IPS-18c (cell line): Measurements from ENCODE around the gene CPNE6.
A peak's percentile ranks its signal among the peaks of the same experiment; 100 is the strongest.
"Not testable (repeated sequence)": the region's sequence is repeated elsewhere in the genome, so short reads cannot be mapped to it uniquely, and the experiment has no call there.

Source experiments
- H3K4me3 ChIP-seq: 2 replicates; pipeline ENCODE4 v1.7.0; 2013; ENCODE audit warnings: low read depth, mild to moderate bottlenecking, low read length, moderate library complexity; ENCODE audit not compliant: insufficient read depth
- H3K9me3 ChIP-seq: one replicate; pipeline ENCODE4 v1.6.1; 2013; ENCODE audit warnings: mild to moderate bottlenecking, low read length, moderate library complexity; ENCODE audit not compliant: control insufficient read depth, insufficient read depth

Gene CPNE6

DNA sequence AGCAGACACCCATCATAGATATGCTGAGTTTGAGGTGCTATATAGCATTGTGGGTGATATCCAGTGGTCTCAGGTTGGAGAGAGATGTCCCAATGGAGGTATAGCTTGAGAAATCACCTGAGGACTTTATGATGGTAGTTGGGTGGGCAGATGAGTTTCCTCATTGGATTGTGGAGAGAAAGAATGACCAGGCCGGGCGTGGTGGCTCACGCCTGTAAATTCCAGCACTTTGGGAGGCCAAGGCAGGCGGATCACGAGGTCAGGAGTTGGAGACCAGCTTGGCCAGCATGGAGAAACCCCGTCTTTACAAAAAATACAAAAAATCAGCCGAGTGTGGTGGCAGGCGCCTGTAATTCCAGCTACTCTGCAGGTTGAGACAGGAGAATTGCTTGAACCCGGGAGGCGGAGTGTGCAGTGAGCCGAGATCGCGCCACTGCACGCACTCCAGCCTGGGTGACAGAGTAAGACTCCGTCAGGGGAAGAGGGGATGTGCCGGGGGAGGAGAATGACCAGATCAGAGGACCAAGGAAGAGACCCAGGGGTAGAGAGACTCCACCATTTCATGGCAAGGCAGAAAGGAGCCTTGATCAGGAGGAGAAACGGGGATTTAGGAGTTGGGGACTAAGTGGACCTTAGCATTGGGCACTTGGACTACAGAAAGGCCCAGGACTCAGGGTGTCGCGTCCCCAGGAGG lies 22.0 kb downstream of the CPNE6 start:
- Histone ChIP-seq H3K4me3 (peak overlapping the region; percentile 9; the same call in 1 of the 2 replicates), H3K9me3 (no peaks in the 10 kb centered on the region)

DNA sequence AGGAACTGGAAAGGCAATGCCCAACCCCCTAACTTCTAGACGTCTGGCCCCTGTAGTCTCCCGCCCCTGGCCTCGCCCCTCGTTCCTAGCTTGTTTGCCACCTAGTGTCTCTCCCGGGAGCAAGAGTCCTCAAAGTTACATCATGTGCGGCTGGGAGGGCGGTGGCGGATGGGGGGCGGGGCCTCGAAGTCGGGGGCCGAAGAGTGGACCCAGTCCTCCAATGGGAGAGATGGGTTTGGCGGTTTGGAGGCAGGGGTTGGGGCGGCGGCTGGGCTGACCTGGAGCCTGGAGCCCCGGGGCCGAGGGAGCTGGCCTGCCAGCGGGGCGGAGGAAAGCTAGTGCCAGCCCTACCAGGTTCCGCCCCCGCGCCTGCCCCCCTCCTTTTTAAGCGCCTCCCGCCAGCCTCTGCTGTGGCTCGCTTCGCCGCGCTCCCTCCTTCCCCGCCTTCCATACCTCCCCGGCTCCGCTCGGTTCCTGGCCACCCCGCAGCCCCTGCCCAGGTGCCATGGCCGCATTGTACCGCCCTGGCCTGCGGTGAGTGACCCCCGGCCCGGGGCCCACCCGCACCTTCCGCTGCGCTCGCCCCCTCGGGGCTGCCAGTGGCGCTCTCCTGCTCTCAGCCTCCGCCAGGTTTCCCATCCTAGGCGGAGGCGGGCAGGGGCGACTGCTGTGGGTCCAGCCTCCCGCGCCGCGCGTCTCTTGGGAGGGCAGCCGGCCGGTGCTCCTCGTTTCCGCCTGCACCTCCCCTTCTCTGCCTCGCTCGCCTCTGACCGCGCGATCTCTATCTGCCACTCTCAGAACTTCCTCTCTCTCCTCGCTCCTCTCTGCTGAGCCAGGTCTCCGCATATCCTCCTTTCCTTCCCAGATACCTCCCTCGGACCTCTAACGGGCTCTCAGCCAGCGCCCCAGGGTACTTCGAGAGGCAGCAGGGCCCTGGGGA lies 22.8 kb downstream of the CPNE6 start, which contains the start of gene PCK2:
TSS of gene PCK2 (plus strand) at position 411 of the 940 bp plus-strand sequence. CDS start at position 506, 95 bp downstream.
- H3K4me3 ChIP-seq, result peak within 1 kb of the TSS; percentile 85
- no peaks in the 10 kb centered on the region for H3K9me3 ChIP-seq

DNA sequence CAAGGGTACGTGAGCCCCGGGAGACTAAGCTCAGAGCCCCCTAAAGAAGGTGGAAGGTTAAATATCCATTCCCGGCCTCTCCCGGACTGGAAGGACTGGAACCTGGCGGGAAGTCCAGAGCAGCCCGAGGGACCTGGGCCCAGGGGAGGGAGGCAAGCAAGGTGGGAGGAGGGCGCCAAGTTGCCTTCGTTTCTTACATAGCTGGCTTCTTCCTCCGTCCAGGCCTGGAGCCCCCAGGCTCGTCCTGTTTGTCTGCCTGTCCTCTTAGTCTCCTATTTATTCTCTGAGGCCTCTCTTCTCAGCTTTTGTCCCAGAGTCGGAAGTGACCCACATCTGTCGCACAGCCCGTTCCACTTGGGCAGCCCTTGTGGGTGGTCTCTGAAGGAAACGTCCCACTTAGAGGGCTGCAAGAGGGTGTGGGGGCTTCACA lies 23.5 kb downstream of the CPNE6 start:
- Histone ChIP-seq H3K4me3 (peak overlapping the region; percentile 85), H3K9me3 (no peaks in the 10 kb centered on the region)

DNA sequence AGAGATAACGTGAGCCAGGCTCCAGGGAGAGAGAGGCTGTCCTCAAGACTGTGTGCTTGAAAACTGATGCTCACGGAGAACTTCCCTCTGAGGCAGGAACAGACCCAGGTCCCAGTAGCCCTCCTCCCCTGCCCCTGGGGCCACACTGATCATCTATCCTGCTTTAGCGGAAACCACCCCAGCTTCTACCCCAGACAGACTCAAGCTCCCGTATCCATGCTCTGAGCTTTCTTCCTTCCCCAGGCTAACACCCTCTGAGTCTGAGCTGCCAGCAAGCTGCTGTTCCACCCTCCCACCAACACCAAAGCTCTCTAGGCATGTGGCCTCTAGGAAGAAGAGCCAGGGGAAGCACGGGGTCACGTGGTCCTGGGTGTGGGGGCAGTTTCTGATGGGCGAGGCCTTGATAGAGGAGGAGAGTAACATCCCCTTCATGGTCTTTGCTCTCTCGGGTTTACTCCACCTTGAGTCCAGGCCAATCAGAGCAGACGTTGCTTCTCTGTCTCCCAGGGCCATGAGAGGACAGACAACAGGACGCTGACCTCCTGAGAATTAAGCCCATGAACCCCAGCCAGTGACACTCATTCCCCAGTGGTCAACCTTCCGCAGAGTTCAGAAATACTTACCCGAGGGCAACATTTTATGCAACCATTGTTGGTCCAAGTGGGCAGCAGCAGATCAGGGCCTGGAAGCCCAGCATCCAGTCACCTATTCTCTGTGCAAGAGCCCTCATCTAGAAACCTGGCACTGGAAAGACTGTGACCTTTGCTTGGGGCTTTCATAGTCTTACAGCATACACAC lies 24.1 kb downstream of the CPNE6 start:
- Histone ChIP-seq H3K9me3 (no peaks in the 10 kb centered on the region), H3K4me3 (peak overlapping the region; percentile 85)

DNA sequence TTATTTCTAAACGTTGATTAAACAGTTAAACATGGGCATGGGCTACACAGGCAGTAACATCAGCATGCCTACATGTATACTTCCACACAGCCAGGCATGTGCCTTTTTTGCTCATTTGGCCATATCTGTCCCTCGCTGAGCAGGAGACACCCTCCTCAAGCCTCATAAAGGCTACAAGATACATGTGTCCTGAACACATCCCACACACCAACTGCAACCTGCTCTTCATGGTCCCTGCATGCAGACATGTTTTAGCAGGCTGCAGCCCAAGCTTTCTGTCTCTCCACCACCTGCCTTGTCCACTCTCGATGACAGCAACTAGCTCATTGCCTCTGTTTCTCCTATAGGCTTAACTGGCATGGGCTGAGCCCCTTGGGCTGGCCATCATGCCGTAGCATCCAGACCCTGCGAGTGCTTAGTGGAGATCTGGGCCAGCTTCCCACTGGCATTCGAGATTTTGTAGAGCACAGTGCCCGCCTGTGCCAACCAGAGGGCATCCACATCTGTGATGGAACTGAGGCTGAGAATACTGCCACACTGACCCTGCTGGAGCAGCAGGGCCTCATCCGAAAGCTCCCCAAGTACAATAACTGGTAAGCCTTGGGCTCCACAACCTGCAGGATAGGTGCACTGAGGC lies 25.3 kb downstream of the CPNE6 start:
- H3K9me3 ChIP-seq, result no peaks in the 10 kb centered on the region
- H3K4me3 ChIP-seq, result no peak overlapping the region

DNA sequence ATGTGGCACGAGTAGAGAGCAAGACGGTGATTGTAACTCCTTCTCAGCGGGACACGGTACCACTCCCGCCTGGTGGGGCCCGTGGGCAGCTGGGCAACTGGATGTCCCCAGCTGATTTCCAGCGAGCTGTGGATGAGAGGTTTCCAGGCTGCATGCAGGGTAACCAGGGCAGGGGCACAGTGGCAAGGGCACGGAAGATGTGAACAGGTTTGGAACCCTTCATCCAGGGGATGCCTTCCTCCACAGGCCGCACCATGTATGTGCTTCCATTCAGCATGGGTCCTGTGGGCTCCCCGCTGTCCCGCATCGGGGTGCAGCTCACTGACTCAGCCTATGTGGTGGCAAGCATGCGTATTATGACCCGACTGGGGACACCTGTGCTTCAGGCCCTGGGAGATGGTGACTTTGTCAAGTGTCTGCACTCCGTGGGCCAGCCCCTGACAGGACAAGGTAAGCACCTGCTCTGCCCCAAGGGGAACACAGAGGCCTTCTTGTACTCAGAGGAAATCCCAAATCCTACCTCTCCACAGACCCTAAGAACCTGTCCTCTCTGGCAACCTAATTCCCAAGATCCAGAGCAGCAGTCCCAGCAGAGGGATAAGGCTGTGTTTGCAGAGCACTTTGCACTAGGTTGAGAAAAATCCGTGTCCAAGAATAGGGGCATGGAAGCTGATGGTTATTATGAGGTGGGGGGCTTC lies 27.0 kb downstream of the CPNE6 start:
- H3K4me3 ChIP-seq, result no peak overlapping the region
- no peaks in the 10 kb centered on the region for H3K9me3 ChIP-seq

DNA sequence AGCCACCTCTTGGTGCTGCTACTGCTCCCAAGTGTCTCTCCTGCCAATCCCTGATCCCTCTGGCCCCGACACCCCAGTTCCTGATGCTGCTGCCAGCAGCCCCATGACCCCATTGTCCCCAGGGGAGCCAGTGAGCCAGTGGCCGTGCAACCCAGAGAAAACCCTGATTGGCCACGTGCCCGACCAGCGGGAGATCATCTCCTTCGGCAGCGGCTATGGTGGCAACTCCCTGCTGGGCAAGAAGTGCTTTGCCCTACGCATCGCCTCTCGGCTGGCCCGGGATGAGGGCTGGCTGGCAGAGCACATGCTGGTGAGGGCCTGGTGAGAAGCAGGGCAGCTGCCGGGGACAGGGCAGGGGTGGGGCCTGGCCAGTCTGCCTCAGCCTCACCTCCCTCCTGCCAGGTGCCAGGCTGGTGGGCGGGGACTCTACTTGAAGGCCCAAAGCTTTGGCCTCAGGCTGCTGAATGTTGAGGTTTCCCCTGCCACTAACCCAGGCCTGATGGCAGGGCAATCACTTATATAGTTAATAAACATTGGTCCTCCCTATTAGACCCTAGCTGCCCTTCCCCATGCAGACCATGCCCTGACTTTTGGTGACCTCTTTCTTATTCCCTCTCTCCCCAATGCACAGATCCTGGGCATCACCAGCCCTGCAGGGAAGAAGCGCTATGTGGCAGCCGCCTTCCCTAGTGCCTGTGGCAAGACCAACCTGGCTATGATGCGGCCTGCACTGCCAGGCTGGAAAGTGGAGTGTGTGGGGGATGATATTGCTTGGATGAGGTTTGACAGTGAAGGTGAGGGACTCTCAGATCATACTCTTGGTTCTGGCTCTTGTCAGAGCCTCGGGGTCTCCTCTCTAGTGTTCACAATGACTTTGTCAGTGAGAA lies 27.8 kb downstream of the CPNE6 start:
- Histone ChIP-seq H3K9me3 (no peaks in the 10 kb centered on the region), H3K4me3 (no peak overlapping the region)

DNA sequence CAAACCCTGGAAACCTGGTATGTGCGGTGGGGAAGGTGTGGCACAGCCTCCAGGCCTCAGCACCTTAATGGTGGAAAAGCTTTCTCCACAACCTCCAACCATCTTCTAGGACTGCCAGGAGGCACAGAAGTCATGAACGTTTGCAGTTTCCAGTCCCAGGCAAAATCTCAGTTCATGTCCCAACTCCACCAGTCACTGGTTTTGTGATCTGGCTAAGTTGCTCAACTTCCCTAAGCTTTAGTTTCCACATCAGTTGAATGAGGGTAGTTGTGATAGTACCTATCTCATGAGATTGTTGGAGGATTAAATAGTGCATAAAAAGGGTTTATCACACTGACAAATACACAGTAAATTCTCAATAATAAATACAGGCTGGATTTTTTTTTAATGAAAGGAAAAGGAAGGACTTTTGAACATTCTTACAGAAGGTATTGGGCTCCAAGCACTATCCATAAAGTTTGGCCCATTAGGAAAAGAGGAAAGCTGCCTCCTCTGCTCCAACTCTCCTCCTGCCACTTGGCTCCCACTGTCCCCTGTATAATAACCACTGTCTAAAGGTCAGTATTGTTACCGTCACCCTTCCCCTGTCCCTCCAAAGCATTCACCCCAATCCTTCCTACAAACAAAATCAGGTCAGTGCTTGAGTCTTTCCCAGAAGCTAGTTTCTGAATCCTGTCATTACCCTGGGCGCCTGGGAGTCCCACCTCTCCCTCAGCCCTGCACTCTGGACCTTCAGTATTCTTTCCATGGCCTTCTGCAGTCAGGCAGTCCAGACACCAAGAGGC lies 29.0 kb downstream of the CPNE6 start:
- H3K9me3 ChIP-seq, result no peaks in the 10 kb centered on the region
- H3K4me3 ChIP-seq, result no peak overlapping the region

DNA sequence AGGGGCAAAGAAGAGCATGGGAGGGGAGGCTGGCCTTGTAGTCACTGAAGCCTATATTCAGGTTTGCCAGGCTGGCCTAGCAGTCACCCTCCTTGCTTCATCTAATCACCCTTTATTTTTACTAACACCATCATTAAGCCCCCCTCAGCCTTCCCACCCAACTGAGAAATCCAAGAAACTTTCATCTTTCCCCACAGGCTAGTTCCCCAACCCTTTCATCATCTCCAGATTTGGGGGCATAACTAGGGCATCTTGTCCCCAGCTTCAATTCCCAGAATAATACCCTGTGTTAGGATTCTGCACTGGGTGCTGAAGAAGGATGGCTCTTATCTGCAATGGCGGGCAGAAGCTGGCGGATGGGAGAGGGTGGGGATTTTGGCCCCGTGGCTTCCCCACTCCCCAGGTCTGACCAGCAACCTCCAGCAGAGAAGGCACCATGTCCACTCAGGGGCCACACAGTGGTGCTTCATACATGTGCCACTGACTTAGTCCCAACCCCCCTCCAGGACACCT lies 29.7 kb downstream of the CPNE6 start:
- H3K9me3 ChIP-seq, result no peaks in the 10 kb centered on the region
- no peak overlapping the region for H3K4me3 ChIP-seq

DNA sequence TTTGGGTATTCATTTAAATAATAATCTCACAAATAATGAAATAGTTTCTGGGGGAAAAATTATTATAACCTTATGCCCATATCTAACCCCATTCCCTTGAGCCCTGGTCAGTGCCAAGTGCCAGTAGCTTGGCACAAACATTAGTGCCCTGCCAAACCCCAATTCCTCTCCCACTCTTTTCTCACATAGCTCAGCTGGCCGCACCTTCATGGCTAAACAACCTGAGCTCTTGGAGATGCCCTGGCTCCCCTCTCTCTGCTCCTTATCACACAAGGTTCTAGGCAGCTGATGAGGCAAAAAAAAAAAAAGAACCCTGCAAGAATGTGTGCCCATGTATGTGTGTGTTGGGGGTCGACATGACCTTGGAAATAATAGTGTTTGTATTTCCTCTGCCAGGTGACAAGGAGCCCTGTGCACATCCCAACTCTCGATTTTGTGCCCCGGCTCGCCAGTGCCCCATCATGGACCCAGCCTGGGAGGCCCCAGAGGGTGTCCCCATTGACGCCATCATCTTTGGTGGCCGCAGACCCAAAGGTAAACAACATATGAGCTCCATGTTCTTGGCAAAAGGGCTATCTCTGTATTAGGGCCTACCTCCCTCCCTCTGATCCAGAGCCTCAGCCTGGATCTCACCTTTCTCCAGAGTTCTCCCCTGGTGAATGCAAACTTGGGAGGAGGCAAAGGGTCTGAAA lies 31.1 kb downstream of the CPNE6 start:
- Histone ChIP-seq H3K9me3 (no peaks in the 10 kb centered on the region), H3K4me3 (no peak overlapping the region)

DNA sequence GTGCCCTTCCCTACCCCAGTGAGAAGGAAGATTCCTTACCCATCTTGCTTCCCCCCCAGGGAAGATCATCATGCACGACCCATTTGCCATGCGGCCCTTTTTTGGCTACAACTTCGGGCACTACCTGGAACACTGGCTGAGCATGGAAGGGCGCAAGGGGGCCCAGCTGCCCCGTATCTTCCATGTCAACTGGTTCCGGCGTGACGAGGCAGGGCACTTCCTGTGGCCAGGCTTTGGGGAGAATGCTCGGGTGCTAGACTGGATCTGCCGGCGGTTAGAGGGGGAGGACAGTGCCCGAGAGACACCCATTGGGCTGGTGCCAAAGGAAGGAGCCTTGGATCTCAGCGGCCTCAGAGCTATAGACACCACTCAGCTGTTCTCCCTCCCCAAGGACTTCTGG lies 32.1 kb downstream of the CPNE6 start:
- no peak overlapping the region for H3K4me3 ChIP-seq
- H3K9me3 ChIP-seq, result no peaks in the 10 kb centered on the region

DNA sequence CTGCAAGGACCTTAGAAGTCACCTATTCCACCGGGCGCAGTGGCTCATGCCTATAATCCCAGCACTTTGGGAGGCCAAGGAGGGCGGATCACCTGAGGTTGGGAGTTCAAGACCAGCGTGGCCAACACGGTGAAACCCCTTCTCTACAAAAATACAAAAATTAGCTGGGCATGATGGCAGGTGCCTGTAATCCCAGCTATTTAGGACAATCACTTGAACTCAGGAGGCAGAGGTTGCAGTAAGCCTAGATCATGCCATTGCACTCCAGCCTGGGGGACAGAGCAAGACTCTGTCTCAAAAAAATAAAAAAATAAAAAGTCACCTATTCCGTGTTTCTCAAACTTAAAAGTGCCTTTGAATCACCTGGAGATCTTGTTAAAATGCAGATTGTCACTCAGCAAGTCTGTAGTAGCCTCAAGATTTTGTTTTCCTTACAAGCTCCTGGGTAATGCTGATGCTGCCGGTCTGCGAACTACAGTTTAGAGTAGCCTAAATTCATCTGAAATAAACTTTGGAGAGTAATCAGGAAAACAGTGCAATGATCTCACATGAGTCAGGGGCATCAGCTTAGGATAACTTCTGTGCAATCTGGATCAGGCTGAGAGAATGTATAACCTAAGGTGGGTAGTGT lies 34.4 kb downstream of the CPNE6 start:
- H3K4me3 ChIP-seq, H3K9me3 ChIP-seq: not testable (repeated sequence)

DNA sequence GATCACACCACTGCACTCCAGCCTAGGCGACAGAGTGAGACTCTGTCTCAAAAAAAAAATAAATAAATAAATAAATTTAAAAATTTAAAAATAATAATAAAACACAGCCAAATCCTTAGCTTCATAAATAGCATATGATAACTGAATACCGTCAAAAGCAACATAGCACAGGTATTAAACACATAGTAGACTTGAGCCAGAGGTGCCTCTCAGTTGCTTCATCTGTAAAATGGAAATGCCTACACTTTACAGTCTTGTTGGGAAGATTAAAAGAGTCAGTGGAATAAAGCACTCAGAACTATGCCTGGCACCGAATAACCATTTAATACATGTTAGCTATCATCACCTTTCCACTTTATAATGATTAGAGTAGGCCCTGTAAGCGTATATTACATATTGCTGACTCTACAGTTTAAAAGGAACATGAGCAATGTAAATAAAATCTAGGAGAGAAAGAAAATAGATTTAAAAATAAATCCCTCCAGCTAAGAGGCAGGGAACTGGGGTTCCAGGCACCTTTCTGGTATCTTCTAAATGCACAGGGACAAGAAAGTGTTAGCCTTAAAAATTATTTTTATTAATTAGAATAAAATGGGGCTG lies 35.4 kb downstream of the CPNE6 start:
- H3K9me3 ChIP-seq, result no peaks in the 10 kb centered on the region
- H3K4me3 ChIP-seq, result no peak overlapping the region
